Panc1 (cell line): ENCODE measurements around the gene MIOX. TPM values are rescaled to one million over a fixed set of nuclear protein-coding genes. Genes with fewer than 3 reads are reported as not detected.

ENCODE experiments used
- ATAC-seq: fragments of 200-7000 bp; cut with Tn5 transposase; 2 replicates; pipeline ENCODE4 v1.9.1; 2020; ENCODE audit warnings: mild to moderate bottlenecking, moderate library complexity
- BruUV-seq: library from RNA; stranded (reverse); fragments of 400-500 nt; replicated peaks from 2 replicates; lab custom pipeline; 2021; lab: Mats Ljungman, UMichigan
- CTCF ChIA-PET: fragments of 300-600 bp; sonication (Branson Sonifier 250); formaldehyde crosslinking; loops from one replicate; lab custom pipeline; 2022; ENCODE audit warnings: antibody characterized with exemption; lab: Charles Lee
- POLR2A ChIA-PET: fragments of 300-600 bp; sonication (Branson Sonifier 250); formaldehyde crosslinking; loops from one replicate; lab custom pipeline; 2022; ENCODE audit warnings: antibody characterized with exemption; lab: Charles Lee
- DNase-seq: peaks from one replicate; pipeline ENCODE4 v3.0.0-alpha.2; 2010; ENCODE audit warnings: low read depth, low spot score
- H3K27ac ChIP-seq: 2 replicates; pipeline ENCODE4 v1.5.1; 2011; ENCODE audit warnings: mild to moderate bottlenecking, low read length, inconsistent platforms
- H3K27me3 ChIP-seq: fragments of 200-500 bp; sonication (Bioruptor generic); 2 replicates; pipeline ENCODE4 v1.6.0; 2014; ENCODE audit warnings: low read length, inconsistent platforms; ENCODE audit not compliant: control insufficient read depth, insufficient read depth
- H3K36me3 ChIP-seq: fragments of 200-500 bp; sonication (Bioruptor generic); 2 replicates; pipeline ENCODE4 v1.5.1; 2014; ENCODE audit warnings: inconsistent platforms, mild to moderate bottlenecking, low read length, moderate library complexity; ENCODE audit not compliant: control insufficient read depth, insufficient read depth
- H3K4me1 ChIP-seq: 2 replicates; pipeline ENCODE4 v1.5.1; 2011; ENCODE audit warnings: inconsistent platforms, mild to moderate bottlenecking, low read length, moderate library complexity; ENCODE audit not compliant: control insufficient read depth, insufficient read depth
- H3K4me3 ChIP-seq, 2 experiments: 2 replicates each; pipeline ENCODE4 v1.5.1; 2011 to 2012; ENCODE audit warnings: low read depth in 2 of 2, low read length in 2 of 2, mild to moderate bottlenecking in 2 of 2, inconsistent platforms in 1 of 2, moderate library complexity in 1 of 2
- H3K9me3 ChIP-seq: fragments of 200-500 bp; sonication (Bioruptor generic); 2 replicates; pipeline ENCODE4 v1.5.1; 2014; ENCODE audit warnings: low read depth, mild to moderate bottlenecking, inconsistent platforms, low read length, moderate library complexity; ENCODE audit not compliant: control insufficient read depth, insufficient read depth
- POLR2AphosphoS5 ChIP-seq: IDR thresholded peaks from 2 replicates; pipeline ENCODE4 v1.6.1; 2012; ENCODE audit warnings: mild to moderate bottlenecking, low read depth, low read length, moderate library complexity
- SIN3A ChIP-seq: IDR thresholded peaks from 2 replicates; pipeline ENCODE4 v1.6.1; 2012; ENCODE audit warnings: low read depth, mild to moderate bottlenecking, low read length, moderate library complexity, borderline replicate concordance; ENCODE audit not compliant: insufficient read depth
- TCF7L2 ChIP-seq: IDR thresholded peaks from 2 replicates; pipeline ENCODE4 v1.6.1; 2011; ENCODE audit warnings: mild to moderate bottlenecking, low read depth, low read length, inconsistent platforms
- in situ Hi-C: cut with HindIII; loops from 2 replicates; pipeline ENCODE4 v1.10.0; 2016; ENCODE audit warnings: low sequenced_read_pairs, low pct_unique_long_range_greater_than_20kb
- intact Hi-C: fragments of 100-400 bp; cut with micrococcal nuclease; formaldehyde crosslinking; loops from one replicate; pipeline ENCODE4 v1.10.0; 2022; ENCODE audit not compliant: unreplicated experiment
- total RNA-seq: library from RNA; stranded (reverse); gene quantifications from one replicate; pipeline ENCODE4 v1.2.1, GENCODE V29; 2021; ENCODE audit not compliant: unreplicated experiment
- TF ChIP-seq, protein P1 (sequence below), 2 experiments: IDR thresholded peaks; 2 replicates each; pipeline ENCODE4 v1.6.1; 2011 to 2012; ENCODE audit warnings: low read depth in 2 of 2, control low read depth in 1 of 2, low read length in 1 of 2, mild to moderate bottlenecking in 1 of 2, moderate library complexity in 1 of 2; ENCODE audit not compliant: insufficient read depth in 1 of 2
- TF ChIP-seq, protein P2 (sequence below): fragments of 450-650 bp; IDR thresholded peaks from 2 replicates; pipeline ENCODE4 v1.5.1; 2017; ENCODE audit warnings: mild to moderate bottlenecking

MIOX gene
- total RNA-seq, 1 experiment from 2014 or later, result 0.23 TPM

DNA sequence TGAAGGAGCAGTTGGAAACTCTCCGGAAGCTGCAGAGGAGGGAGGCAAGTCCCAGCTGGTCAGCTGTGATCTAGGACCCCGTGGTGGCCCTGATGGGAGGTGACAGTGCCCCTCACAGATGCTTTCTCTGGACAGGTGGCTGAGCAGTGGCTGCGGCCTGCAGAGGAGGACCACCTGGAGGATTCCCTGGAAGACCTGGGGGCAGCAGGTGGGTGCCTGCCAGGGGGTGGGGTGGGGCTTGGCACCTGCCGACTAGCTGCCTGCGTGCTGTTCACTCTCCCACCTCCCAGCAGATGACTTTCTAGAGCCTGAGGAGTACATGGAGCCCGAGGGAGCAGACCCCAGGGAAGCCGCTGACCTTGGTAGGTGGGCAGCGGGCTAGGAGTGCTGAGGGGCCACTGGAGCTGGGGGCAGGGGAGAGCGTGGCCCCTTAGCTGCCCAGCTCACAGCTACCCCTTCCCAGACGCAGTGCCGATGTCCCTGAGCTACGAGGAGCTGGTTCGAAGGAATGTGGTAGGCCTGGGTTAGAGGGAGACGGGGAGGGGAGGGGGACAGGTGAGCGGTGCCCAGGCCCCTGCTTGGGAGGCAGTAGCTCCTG lies 35.6 kb downstream of the MIOX start:
- Histone ChIP-seq H3K4me1 (peaks cover 3% of the 10 kb centered on the region; the same call in 1 of the 2 replicates), H3K27ac (no peak overlapping the region), H3K4me3 (no peak overlapping the region), H3K36me3 (no peaks in the 10 kb centered on the region; the same call in 1 of the 2 replicates), H3K9me3 (no peaks in the 10 kb centered on the region), H3K27me3 (no peaks in the 10 kb centered on the region)
- ChIA-PET POLR2A (interaction anchor here (0.6 kb wide), 2 partner anchors 14 to 64 kb away, joined by 3 to 10 read pairs; partner anchors contain the start of gene NCAPH2), CTCF (interaction anchor here (0.5 to 0.6 kb wide), 2 partner anchors 13 to 41 kb away, joined by 3 read pairs; partner anchors contain the start of gene SYCE3)
- intact Hi-C loops, result no loop called here
- no peak for DNase-seq
- ATAC-seq, result no peak
- in situ Hi-C loops, result no loop called here
- TF ChIP-seq TCF7L2 (no peak), SIN3A (no peak), POLR2AphosphoS5 (no peak)
- TF ChIP-seq, protein P1, sequence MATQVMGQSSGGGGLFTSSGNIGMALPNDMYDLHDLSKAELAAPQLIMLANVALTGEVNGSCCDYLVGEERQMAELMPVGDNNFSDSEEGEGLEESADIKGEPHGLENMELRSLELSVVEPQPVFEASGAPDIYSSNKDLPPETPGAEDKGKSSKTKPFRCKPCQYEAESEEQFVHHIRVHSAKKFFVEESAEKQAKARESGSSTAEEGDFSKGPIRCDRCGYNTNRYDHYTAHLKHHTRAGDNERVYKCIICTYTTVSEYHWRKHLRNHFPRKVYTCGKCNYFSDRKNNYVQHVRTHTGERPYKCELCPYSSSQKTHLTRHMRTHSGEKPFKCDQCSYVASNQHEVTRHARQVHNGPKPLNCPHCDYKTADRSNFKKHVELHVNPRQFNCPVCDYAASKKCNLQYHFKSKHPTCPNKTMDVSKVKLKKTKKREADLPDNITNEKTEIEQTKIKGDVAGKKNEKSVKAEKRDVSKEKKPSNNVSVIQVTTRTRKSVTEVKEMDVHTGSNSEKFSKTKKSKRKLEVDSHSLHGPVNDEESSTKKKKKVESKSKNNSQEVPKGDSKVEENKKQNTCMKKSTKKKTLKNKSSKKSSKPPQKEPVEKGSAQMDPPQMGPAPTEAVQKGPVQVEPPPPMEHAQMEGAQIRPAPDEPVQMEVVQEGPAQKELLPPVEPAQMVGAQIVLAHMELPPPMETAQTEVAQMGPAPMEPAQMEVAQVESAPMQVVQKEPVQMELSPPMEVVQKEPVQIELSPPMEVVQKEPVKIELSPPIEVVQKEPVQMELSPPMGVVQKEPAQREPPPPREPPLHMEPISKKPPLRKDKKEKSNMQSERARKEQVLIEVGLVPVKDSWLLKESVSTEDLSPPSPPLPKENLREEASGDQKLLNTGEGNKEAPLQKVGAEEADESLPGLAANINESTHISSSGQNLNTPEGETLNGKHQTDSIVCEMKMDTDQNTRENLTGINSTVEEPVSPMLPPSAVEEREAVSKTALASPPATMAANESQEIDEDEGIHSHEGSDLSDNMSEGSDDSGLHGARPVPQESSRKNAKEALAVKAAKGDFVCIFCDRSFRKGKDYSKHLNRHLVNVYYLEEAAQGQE (IDR thresholded peaks at IDR 0.05; ENCODE audit: insufficient read depth in 1 of 2, low read depth in 2 of 2, low read length in 1 of 2), result no peak
- TF ChIP-seq, protein P2, sequence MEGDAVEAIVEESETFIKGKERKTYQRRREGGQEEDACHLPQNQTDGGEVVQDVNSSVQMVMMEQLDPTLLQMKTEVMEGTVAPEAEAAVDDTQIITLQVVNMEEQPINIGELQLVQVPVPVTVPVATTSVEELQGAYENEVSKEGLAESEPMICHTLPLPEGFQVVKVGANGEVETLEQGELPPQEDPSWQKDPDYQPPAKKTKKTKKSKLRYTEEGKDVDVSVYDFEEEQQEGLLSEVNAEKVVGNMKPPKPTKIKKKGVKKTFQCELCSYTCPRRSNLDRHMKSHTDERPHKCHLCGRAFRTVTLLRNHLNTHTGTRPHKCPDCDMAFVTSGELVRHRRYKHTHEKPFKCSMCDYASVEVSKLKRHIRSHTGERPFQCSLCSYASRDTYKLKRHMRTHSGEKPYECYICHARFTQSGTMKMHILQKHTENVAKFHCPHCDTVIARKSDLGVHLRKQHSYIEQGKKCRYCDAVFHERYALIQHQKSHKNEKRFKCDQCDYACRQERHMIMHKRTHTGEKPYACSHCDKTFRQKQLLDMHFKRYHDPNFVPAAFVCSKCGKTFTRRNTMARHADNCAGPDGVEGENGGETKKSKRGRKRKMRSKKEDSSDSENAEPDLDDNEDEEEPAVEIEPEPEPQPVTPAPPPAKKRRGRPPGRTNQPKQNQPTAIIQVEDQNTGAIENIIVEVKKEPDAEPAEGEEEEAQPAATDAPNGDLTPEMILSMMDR, result no peak
- no TSS peak for BruUV-seq

DNA sequence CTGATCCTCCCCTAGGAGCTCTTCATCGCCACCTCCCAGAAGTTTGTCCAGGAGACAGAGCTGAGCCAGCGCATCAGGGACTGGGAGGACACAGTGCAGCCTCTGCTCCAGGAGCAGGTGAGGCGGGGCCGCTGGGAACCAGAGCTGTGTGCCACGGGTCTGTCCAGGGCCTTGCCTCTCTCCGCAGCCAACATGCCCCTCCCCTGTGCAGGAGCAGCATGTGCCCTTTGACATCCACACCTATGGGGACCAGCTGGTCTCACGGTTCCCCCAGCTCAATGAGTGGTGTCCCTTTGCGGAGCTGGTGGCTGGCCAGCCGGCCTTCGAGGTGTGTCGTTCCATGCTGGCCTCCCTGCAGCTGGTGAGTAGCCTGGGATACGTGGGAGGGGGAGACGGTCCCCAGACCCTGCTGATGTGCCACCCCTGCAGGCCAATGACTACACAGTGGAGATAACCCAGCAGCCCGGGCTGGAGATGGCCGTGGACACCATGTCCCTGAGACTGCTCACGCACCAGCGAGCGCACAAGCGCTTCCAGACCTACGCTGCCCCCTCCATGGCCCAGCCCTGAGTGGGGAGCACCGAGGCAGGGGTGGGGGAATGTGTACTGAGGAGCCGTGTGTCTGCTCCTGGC lies 36.3 kb downstream of the MIOX start:
- POLR2A ChIA-PET, result interaction anchor here (0.6 kb wide), 1 partner anchor 15 kb away, joined by 3 read pairs; the partner anchor contains the start of gene NCAPH2
- in situ Hi-C loops, result no loop called here
- Histone ChIP-seq H3K9me3 (no peaks in the 10 kb centered on the region), H3K4me3 (no peak overlapping the region), H3K4me1 (peaks cover 4% of the 10 kb centered on the region; the same call in 1 of the 2 replicates), H3K27me3 (no peaks in the 10 kb centered on the region), H3K27ac (no peak overlapping the region), H3K36me3 (no peaks in the 10 kb centered on the region; the same call in 1 of the 2 replicates)
- DNase-seq (no peak), ATAC-seq (no peak)
- BruUV-seq, result no TSS peak
- intact Hi-C loops, result no loop called here
- CTCF ChIA-PET, result interaction anchor here (0.5 kb wide), 1 partner anchor 13 kb away, joined by 3 read pairs; no protein-coding TSS in a partner anchor
- TF ChIP-seq, protein P1 (IDR thresholded peaks at IDR 0.05; ENCODE audit: insufficient read depth in 1 of 2, low read depth in 2 of 2, low read length in 1 of 2), result no peak
- TF ChIP-seq, protein P2, result no peak
